GM15510 (cell line): ENCODE data around the gene FAM89A.

ENCODE experiments used
- POLR2A ChIP-seq: IDR thresholded peaks from 3 replicates; pipeline ENCODE4 v1.6.1; 2011; ENCODE audit warnings: borderline replicate concordance; ENCODE audit not compliant: insufficient read length; ENCODE audit errors: extremely low read depth

Gene FAM89A

GRCh38 chr1:231041719-231042261 lies 1.7 kb upstream of the FAM89A start:
- no peak for TF ChIP-seq POLR2A

GRCh38 chr1:231040800-231041718 lies 1.0 kb upstream of the FAM89A start:
- no peak for TF ChIP-seq POLR2A

GRCh38 chr1:231039161-231040018 lies 664 bp downstream of the FAM89A start:
- no peak for TF ChIP-seq POLR2A

- no peak for TF ChIP-seq POLR2A
Observed at GRCh38 chr1:231037585-231038517, 2.2 kb downstream of the FAM89A start.

- TF ChIP-seq POLR2A, result no peak
Observed at GRCh38 chr1:231036416-231036815, 3.6 kb downstream of the FAM89A start.

- TF ChIP-seq POLR2A, result no peak
Observed at GRCh38 chr1:231035799-231036198, 4.3 kb downstream of the FAM89A start.

- no peak for TF ChIP-seq POLR2A
Observed at GRCh38 chr1:231032963-231033362, 7.1 kb downstream of the FAM89A start.

GRCh38 chr1:231029841-231030240 lies 10.2 kb downstream of the FAM89A start:
- no peak for TF ChIP-seq POLR2A

GRCh38 chr1:231028682-231029081 lies 11.4 kb downstream of the FAM89A start:
- no peak for TF ChIP-seq POLR2A

- TF ChIP-seq POLR2A, result no peak
Observed at GRCh38 chr1:231027971-231028370, 12.1 kb downstream of the FAM89A start.

GRCh38 chr1:231027136-231027925 lies 12.7 kb downstream of the FAM89A start:
- no peak for TF ChIP-seq POLR2A

- no peak for TF ChIP-seq POLR2A
Observed at GRCh38 chr1:231026576-231026975, 13.5 kb downstream of the FAM89A start.

GRCh38 chr1:231023150-231023549 lies 16.9 kb downstream of the FAM89A start:
- no peak for TF ChIP-seq POLR2A
